ENCODE data around the gene ABLIM2. TPM values are rescaled to one million over a fixed set of nuclear protein-coding genes. Genes with fewer than 3 reads are reported as not detected.

Gene ABLIM2
- total RNA-seq, 3 donors from 2014 or later (not counting 1 experiment from before 2014, with no cell fraction given): 0.71 to 2.8 (median 1.3) TPM

DNA sequence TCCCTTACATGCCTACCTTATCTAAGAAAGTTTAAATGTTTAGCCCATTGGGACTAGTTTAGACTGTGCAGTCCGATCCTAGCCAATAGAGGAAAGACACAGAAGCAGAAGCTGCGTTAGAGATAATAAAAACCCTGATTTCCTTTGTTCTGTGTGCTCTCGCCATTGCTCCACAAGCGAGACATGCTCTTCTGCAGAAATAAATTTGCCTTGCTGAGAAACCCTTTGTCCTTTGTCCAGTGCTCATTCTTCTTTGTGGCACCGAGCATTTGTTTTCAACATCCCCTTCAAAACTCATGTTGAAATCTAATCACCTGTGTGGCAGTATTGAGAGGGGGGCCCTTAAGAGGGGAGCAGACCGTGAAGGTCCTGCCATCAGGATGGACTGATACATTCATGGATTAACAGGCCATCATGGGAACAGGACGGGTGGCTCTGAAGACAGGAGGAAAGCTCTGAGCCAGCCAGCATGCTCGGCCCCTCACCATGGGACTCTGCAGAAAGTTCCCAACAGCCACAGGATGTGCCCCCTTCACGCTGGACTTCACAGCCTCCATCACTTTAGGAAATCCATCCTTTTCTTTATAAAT is 94.5 kb downstream of the ABLIM2 start:
- no peaks in the 10 kb centered on the region for H3K27me3 ChIP-seq (ENCODE audit: control insufficient read depth, insufficient read depth, low read length)
- no peak overlapping the region for H3K4me3 ChIP-seq (ENCODE audit: low read length)
- H3K9me3 ChIP-seq (ENCODE audit: control insufficient read depth, insufficient read depth, low read length): peaks cover 18% of the 10 kb centered on the region
- H3K4me1 ChIP-seq (ENCODE audit: control insufficient read depth, insufficient read depth, low read length): no peaks in the 10 kb centered on the region
- intact Hi-C loops (cut with micrococcal nuclease): no loop called here
- no peak for ATAC-seq
- Mint-ChIP-seq H3K9me3 (peaks cover 4 to 5% of the 10 kb centered on the region in 2 donors), H3K36me3 (peaks cover 6% of the 10 kb centered on the region), H3K4me3 (no peak overlapping the region), H3K4me1 (no peaks in the 10 kb centered on the region), H3K27ac (no peak overlapping the region), H3K27me3 (ENCODE audit: low read depth in 2 of 2) (peaks cover 0 to 4% of the 10 kb centered on the region in 2 donors)
- no peak overlapping the region for H3K27ac ChIP-seq (ENCODE audit: low read length)
- no peak for DNase-seq
- TF ChIP-seq, protein P1, sequence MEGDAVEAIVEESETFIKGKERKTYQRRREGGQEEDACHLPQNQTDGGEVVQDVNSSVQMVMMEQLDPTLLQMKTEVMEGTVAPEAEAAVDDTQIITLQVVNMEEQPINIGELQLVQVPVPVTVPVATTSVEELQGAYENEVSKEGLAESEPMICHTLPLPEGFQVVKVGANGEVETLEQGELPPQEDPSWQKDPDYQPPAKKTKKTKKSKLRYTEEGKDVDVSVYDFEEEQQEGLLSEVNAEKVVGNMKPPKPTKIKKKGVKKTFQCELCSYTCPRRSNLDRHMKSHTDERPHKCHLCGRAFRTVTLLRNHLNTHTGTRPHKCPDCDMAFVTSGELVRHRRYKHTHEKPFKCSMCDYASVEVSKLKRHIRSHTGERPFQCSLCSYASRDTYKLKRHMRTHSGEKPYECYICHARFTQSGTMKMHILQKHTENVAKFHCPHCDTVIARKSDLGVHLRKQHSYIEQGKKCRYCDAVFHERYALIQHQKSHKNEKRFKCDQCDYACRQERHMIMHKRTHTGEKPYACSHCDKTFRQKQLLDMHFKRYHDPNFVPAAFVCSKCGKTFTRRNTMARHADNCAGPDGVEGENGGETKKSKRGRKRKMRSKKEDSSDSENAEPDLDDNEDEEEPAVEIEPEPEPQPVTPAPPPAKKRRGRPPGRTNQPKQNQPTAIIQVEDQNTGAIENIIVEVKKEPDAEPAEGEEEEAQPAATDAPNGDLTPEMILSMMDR (IDR thresholded peaks at IDR 0.05): no peak
- WGBS (ENCODE audit: insufficient coverage): 89% methylated on average over 9 of the region's 9 CpGs
- H3K36me3 ChIP-seq (ENCODE audit: control insufficient read depth, insufficient read depth, low read length): no peaks in the 10 kb centered on the region

DNA sequence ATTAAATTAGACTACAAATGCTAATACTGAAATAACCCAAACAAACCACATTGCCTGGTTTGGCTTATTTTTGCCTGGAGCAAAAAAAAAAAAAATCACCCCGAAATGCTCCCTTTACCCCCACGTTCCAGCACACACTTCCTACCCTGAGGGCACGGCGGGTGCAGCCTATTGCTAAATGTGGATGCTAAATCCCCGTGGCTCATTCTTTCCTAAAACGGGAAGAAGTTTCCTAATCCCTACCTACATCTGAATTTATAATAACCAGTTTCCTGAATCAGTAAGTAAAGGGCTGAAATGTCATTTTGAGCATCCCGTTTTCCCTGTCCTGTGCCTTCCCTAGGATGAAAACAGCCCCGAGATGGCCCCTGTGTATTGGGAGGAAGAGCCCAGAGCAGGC is 97.0 kb downstream of the ABLIM2 start:
- intact Hi-C loops (cut with micrococcal nuclease): no loop called here
- ATAC-seq (no peak), DNase-seq (no peak)
- Mint-ChIP-seq H3K4me1 (no peaks in the 10 kb centered on the region), H3K36me3 (peaks cover 6% of the 10 kb centered on the region), H3K9me3 (peaks cover 4 to 5% of the 10 kb centered on the region in 2 donors), H3K27ac (no peak overlapping the region), H3K27me3 (ENCODE audit: low read depth in 2 of 2) (peaks cover 0 to 4% of the 10 kb centered on the region in 2 donors), H3K4me3 (no peak overlapping the region)
- H3K9me3 ChIP-seq (ENCODE audit: control insufficient read depth, insufficient read depth, low read length): peaks cover 18% of the 10 kb centered on the region
- TF ChIP-seq, protein P1 (IDR thresholded peaks at IDR 0.05): no peak
- H3K4me1 ChIP-seq (ENCODE audit: control insufficient read depth, insufficient read depth, low read length): no peaks in the 10 kb centered on the region
- no peak overlapping the region for H3K4me3 ChIP-seq (ENCODE audit: low read length)
- no peak overlapping the region for H3K27ac ChIP-seq (ENCODE audit: low read length)
- H3K27me3 ChIP-seq (ENCODE audit: control insufficient read depth, insufficient read depth, low read length): no peaks in the 10 kb centered on the region
- WGBS (ENCODE audit: insufficient coverage): 85% methylated on average over 8 of the region's 8 CpGs
- H3K36me3 ChIP-seq (ENCODE audit: control insufficient read depth, insufficient read depth, low read length): no peaks in the 10 kb centered on the region

DNA sequence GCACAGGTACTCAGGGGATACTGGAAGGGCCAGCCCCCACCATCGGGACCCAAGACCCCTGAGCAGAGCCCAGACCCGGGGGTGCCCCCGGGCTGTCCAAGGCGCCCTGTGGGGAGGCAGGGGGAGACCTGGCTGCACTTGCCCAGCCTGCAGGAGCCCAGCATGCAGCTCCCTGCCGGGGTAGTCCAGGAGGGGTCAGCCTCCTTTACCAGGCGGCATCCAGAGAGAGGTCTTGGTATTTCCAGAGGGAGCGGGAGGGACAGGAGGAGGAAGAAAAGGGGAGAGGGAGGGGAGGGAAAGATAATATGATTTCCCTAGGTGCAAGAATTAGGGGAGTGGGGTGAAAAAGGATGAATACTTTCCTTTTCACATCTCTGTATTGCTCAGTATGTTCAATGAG is 97.5 kb downstream of the ABLIM2 start:
- H3K27me3 Mint-ChIP-seq (ENCODE audit: low read depth in 2 of 2): peaks cover 0 to 4% of the 10 kb centered on the region in 2 donors
- no peak overlapping the region for H3K27ac Mint-ChIP-seq
- H3K4me3 Mint-ChIP-seq: no peak overlapping the region
- TF ChIP-seq, protein P1 (IDR thresholded peaks at IDR 0.05): no peak
- no peaks in the 10 kb centered on the region for H3K4me1 ChIP-seq (ENCODE audit: control insufficient read depth, insufficient read depth, low read length)
- no peak overlapping the region for H3K27ac ChIP-seq (ENCODE audit: low read length)
- 60% methylated on average over 7 of the region's 7 CpGs for WGBS (ENCODE audit: insufficient coverage)
- peaks cover 18% of the 10 kb centered on the region for H3K9me3 ChIP-seq (ENCODE audit: control insufficient read depth, insufficient read depth, low read length)
- no peaks in the 10 kb centered on the region for H3K4me1 Mint-ChIP-seq
- intact Hi-C loops (cut with micrococcal nuclease): no loop called here
- ATAC-seq (no peak), DNase-seq (no peak)
- H3K9me3 Mint-ChIP-seq: peaks cover 4 to 5% of the 10 kb centered on the region in 2 donors
- peaks cover 6% of the 10 kb centered on the region for H3K36me3 Mint-ChIP-seq
- no peak overlapping the region for H3K4me3 ChIP-seq (ENCODE audit: low read length)
- H3K27me3 ChIP-seq (ENCODE audit: control insufficient read depth, insufficient read depth, low read length): no peaks in the 10 kb centered on the region
- no peaks in the 10 kb centered on the region for H3K36me3 ChIP-seq (ENCODE audit: control insufficient read depth, insufficient read depth, low read length)

DNA sequence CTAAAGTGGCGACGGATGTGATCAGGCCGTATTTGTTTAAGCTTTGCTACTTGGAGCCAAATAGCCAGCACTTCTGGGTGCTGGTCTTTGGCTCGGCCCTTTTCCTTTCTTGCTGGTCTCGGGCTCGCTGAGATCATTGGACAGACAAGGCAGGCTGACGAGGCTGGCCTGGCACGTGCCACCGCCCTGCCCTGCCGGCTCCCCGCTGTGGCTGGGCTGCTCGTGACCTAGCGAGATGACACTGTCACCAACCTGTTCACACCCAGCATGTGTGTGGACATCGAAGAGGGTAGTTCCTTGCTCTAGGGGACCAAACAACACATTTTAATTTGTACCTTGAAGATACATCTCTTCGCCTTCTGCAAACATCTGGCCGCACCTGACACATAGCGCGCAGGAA is 98.0 kb downstream of the ABLIM2 start:
- Histone ChIP-seq H3K27ac (ENCODE audit: low read length) (no peak overlapping the region), H3K4me3 (ENCODE audit: low read length) (no peak overlapping the region), H3K9me3 (ENCODE audit: control insufficient read depth, insufficient read depth, low read length) (peaks cover 18% of the 10 kb centered on the region), H3K36me3 (ENCODE audit: control insufficient read depth, insufficient read depth, low read length) (no peaks in the 10 kb centered on the region), H3K27me3 (ENCODE audit: control insufficient read depth, insufficient read depth, low read length) (no peaks in the 10 kb centered on the region), H3K4me1 (ENCODE audit: control insufficient read depth, insufficient read depth, low read length) (no peaks in the 10 kb centered on the region)
- Mint-ChIP-seq H3K9me3 (peaks cover 4 to 5% of the 10 kb centered on the region in 2 donors), H3K4me1 (no peaks in the 10 kb centered on the region), H3K36me3 (peaks cover 6% of the 10 kb centered on the region), H3K4me3 (no peak overlapping the region), H3K27ac (no peak overlapping the region), H3K27me3 (ENCODE audit: low read depth in 2 of 2) (peaks cover 0 to 4% of the 10 kb centered on the region in 2 donors)
- intact Hi-C loops (cut with micrococcal nuclease): no loop called here
- 89% methylated on average over 18 of the region's 18 CpGs for WGBS (ENCODE audit: insufficient coverage)
- ATAC-seq (no peak), DNase-seq (no peak)
- TF ChIP-seq, protein P1 (IDR thresholded peaks at IDR 0.05): no peak
